B cell (primary cell): Measurements from ENCODE around the gene L3MBTL4.

ENCODE experiments used
- EZH2 ChIP-seq: IDR thresholded peaks from 2 replicates; pipeline ENCODE4 v1.6.1; 2012; ENCODE audit warnings: borderline replicate concordance, low read depth, mild to moderate bottlenecking, moderate library complexity, low read length; ENCODE audit not compliant: insufficient read depth, poor library complexity, severe bottlenecking
- TF ChIP-seq, protein P1 (sequence below): fragments of 200-600 bp; IDR thresholded peaks from one replicate; pipeline ENCODE4 v1.8.0; 2022; ENCODE audit warnings: antibody characterized with exemption, mild to moderate bottlenecking

GRCh38 chr18:5986257-5986931 is 428.3 kb downstream of the L3MBTL4 start:
- TF ChIP-seq, protein P1, sequence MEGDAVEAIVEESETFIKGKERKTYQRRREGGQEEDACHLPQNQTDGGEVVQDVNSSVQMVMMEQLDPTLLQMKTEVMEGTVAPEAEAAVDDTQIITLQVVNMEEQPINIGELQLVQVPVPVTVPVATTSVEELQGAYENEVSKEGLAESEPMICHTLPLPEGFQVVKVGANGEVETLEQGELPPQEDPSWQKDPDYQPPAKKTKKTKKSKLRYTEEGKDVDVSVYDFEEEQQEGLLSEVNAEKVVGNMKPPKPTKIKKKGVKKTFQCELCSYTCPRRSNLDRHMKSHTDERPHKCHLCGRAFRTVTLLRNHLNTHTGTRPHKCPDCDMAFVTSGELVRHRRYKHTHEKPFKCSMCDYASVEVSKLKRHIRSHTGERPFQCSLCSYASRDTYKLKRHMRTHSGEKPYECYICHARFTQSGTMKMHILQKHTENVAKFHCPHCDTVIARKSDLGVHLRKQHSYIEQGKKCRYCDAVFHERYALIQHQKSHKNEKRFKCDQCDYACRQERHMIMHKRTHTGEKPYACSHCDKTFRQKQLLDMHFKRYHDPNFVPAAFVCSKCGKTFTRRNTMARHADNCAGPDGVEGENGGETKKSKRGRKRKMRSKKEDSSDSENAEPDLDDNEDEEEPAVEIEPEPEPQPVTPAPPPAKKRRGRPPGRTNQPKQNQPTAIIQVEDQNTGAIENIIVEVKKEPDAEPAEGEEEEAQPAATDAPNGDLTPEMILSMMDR = no peak
- TF ChIP-seq EZH2 = no peak
